Measurements from ENCODE around the gene TOLLIP.

Gene TOLLIP

DNA sequence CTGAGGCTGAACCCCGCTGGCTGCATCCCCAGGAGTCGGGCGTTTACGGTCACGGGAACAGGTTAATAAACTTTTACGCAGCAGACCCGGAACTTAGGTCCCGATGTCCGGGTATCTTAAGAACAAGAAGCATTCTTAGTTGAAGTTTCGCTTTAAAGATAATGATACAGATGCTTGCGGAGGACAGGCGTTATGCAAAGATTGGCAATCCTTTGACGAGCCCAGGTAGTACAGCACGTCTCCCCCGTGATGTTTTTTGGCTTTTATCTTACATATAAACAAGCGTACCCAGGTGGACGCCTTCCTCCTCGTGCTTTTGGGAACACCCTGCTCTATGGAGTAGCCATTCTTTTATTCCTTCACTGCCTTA, 871 bp upstream of the TOLLIP start:
- no peak for DNase-seq

- no peak for DNase-seq
Measured at GRCh38 chr11:1308743-1309497, 512 bp downstream of the TOLLIP start.

DNA sequence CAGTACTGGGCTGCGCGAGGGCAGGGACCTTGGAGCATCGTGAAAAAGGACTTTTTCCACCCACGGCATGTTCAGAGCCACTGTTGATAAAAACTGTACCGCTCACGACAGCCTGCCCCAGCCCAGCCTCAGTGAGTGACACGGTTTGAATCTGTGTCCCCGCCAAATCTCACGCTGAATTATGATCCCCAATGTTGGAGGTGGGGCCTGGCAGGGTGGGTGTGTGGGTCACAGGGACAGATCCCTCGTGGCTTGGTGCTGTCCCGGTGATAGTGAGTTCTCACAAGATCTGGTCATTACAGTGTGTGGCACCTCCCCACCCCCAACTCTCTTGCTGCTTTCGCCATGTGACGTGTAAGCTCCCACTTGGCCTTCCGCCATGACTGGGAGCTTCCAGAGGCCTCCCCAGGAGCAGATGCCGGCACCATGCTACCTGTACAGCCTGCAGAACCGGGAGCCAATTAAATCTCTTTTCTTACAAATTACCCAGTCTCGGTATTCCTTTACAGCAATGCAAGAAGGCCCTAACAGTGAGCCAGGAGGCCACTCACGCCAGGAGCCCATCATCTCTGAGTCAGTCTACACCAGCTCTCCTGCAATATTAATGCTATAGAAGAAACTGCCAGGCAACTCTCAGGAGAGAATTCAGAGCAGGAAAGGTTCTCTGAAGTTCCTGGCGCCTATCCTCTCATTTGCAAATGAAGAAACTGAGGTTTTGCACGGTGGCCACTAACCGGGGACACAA, 1.3 kb downstream of the TOLLIP start:
- no peak for DNase-seq

DNA sequence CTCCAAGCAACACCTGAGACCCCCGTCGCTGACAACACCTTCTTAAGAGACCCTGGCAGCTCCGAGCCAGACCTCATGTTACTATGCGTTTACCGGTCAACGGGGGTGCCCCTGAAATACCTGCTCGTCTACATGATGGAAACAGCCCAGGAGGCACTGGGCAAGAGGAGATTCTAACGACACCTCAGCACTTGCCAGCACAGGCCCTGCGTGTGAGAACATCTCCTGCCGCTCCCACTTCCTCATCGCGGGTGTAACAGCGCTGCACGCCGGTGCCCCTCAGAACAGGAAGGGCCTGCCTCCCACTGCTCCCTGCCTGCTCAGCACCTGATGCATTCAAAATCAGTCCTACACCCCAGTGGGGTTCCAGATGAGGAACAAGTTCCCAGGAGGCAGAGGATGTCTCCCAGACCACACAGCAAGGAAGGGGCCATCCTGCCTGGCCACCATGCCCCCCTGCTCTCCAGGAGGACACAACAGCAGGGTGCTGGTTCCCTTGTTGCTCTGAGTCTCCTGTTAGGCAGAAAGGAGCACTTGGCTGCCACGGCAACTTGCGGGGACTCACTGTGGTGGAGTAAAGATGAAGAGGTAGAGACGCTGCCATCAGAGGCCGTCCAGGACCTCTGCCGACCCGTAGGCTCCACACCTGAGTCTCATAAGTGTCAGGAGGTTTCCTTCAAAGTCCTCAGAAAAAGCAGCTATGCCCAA, 2.1 kb downstream of the TOLLIP start:
- DNase-seq, result no peak

GRCh38 chr11:1306186-1307162, 3.0 kb downstream of the TOLLIP start:
- no peak for DNase-seq

DNA sequence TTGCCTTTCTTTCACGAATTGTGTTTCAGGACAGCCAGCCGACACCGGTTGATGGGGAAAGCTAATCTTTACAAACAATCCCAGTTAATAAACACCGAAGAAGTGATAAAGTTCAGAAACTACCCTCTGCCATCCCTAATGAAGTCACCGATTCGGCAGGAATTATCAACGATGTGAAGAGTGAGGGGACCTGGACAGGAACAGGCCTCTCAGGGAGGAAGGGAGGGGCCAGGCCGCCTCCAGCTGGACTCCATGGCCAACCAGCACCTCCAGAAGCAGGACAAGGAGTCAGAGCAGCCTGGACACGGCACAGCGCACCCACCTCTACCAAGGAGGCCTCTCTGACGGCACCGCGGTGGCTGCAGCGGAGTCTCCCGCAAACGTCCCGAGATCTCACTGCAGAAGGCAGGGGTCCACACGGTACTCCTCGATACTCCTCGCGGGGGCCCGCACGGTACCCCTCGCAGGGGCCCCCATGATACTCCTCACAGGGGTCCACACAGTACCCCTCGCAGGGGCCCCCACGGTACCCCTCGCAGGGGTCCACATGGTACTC, 3.9 kb downstream of the TOLLIP start:
- DNase-seq, result no peak

DNA sequence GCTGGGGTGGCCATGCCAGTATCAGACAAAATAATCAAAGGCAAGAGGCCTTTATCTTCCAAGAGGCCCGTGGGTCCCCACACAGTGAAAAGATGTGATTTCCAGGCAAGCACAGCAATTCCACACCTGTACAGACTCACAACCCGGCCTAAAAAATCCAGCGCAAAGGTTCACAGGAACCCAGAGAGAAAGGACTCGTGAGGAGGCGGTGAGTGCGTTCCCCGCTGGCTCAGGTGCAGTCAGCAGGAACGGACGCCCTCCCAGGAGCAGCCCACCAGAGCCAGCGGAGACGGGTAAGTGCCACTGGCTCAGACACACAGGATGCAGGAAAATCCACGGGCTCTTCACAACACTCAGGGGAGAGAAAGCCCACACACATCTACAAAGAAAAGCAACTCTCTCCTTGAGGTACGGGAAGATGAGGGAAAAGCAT, 4.4 kb downstream of the TOLLIP start:
- no peak for DNase-seq

- DNase-seq, result no peak
Measured at GRCh38 chr11:1304380-1304779, 5.1 kb downstream of the TOLLIP start.

DNA sequence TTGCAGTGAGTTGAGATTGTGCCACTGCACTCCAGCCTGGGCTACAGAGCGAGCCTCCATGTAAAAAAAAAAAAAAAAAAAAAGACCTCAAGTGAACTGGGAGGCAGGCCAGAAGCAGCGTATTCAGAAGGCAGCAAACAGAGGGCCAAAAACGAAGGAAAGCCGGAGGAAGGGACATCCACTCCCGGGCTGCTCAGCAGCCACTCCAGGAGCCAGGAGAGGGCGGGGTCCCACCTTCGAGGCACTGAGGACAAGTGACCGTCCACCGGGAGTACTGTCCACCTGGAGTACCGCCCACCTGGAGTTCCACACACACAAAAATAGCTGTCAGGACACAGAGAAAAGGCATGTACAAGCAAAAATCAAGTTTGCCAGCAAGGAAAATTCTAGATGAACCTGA, 5.5 kb downstream of the TOLLIP start:
- no peak for DNase-seq

GRCh38 chr11:1303126-1303821, 6.2 kb downstream of the TOLLIP start:
- no peak for DNase-seq

DNA sequence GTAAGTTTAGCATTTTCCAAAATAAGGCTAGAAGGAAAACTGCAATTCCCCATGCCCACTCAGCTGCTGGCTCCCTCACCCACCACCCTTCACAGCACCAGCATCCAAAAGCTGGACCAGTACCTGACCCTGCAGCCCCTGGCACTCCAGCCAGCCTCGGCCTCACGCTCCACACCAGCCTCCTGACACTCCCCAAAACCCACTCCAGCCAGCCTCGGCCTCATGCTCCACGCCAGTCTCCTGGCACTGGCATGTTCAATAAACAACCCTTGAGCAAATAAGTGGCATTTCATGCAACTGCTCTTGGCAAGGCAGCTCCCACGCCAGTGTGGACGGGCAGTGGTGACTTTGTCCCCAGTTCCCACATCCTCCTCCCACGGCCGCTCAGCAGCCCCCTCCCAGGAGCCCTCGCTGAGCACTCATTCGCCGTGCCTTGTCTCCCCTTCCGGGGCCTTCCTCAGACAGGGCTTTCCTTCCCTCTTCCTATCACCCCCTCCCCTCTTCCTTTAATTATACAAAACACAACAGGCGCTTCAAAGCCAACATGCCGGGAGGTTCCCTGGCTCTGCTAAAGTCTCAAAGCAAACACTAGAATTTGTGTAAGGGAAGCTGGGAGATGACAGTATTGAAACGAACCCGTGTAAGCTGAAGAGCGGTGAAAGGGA, 6.8 kb downstream of the TOLLIP start:
- no peak for DNase-seq

- DNase-seq, result no peak
Measured at GRCh38 chr11:1302041-1302460, 7.4 kb downstream of the TOLLIP start.

DNA sequence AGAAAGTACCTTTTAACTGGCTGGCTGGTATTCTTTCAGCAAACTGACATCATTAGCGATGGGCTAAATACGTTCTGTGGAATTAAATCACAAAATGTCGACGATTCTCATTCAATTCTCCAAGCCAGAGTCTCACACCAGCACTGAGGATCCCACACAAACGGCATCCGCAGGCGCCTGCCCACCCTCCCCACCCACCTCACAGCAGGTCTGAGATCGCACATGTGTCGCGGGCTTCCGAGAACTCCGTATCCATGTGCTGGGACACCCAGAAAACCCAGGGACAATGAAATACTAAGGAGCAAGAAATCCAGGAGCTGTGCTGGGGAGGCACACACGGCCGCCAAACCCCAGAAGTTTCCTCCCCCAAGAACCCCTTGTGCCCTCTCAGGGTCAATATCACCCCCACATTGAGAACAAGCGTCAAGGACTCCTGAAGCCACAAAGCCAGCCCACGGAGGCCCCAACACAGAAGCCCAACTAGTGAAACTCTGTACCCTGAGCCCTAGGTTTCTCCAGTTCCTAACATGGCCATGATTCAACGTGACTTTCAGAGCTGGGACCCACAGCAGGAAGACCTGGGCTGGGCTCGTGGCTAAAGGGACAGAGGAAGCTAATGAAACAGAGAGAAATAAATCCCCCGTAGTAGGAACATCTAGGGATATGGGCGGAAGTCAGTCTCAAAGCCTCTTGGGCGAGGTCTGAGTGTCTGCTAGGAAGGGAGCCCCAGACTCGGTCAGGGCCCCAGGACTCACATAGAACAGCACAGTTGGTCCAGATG, 8.0 kb downstream of the TOLLIP start:
- no peak for DNase-seq

GRCh38 chr11:1300569-1301187, 8.8 kb downstream of the TOLLIP start:
- no peak for DNase-seq

- no peak for DNase-seq
Measured at GRCh38 chr11:1300121-1300520, 9.3 kb downstream of the TOLLIP start.

GRCh38 chr11:1299621-1300020, 9.8 kb downstream of the TOLLIP start:
- DNase-seq, result no peak

- DNase-seq, result no peak
Measured at GRCh38 chr11:1298695-1299492, 10.5 kb downstream of the TOLLIP start.

GRCh38 chr11:1297576-1298473, 11.6 kb downstream of the TOLLIP start:
- DNase-seq, result peak; percentile 24

Measured in activated CD4-positive, CD25-positive, alpha-beta regulatory T cell treated with anti-CD3 and anti-CD28 coated beads, Interleukin-2, amount 50 U/mL, for 72 hours (primary cell).